Tibial nerve (tissue), 4 donors: Measurements from ENCODE around the gene DPEP2. TPM values are rescaled to one million over a fixed set of nuclear protein-coding genes. Genes with fewer than 3 reads are reported as not detected.
"Not testable (repeated sequence)": the region's sequence is repeated elsewhere in the genome, so short reads cannot be mapped to it uniquely, and the experiment has no call there.

Experiments used
- DNase-seq, 2 donors: peaks; one replicate each; pipeline ENCODE4 v3.0.0-alpha.2; 2019; ENCODE audit warnings: low spot score in 2 of 2
- H3K27ac ChIP-seq, 4 donors: fragments of 200-600 bp; sonication (generic) in 3 of 4; one replicate each; pipeline ENCODE4 v1.5.1; 2017 to 2019; ENCODE audit warnings: mild to moderate bottlenecking in 1 of 4
- H3K27me3 ChIP-seq, 2 donors: fragments of 200-600 bp; sonication (generic) in 1 of 2; one replicate each; pipeline versions ENCODE4 v1.5.1 to v1.6.0; 2017 to 2019
- H3K36me3 ChIP-seq, 3 donors: fragments of 200-600 bp; sonication (generic); one replicate each; pipeline ENCODE4 v1.5.1; 2018 to 2019
- H3K4me1 ChIP-seq, 4 donors: fragments of 200-600 bp; sonication (generic) in 3 of 4; one replicate each; pipeline ENCODE4 v1.5.1; 2017 to 2019
- H3K4me3 ChIP-seq, 4 donors: fragments of 200-600 bp; sonication (generic) in 3 of 4; one replicate each; pipeline ENCODE4 v1.5.1; 2017 to 2019; ENCODE audit warnings: mild to moderate bottlenecking in 1 of 4, moderate library complexity in 1 of 4
- H3K9me3 ChIP-seq, 4 donors: fragments of 200-600 bp; sonication (generic) in 3 of 4; one replicate each; pipeline ENCODE4 v1.5.1; 2017 to 2019
- CTCF ChIP-seq, 5 experiments: fragments of 200-600 bp in 3 of 5; fragments of 450-650 bp in 2 of 5; sonication (generic) in 3 of 5; IDR thresholded peaks; one replicate each; pipeline ENCODE4 v1.5.1; 2016 to 2019; ENCODE audit warnings: antibody characterized with exemption in 5 of 5, mild to moderate bottlenecking in 3 of 5, moderate library complexity in 2 of 5
- EP300 ChIP-seq, 2 donors: sonication (generic); formaldehyde crosslinking; IDR thresholded peaks; one replicate each; pipeline ENCODE4 v1.6.1; 2017; ENCODE audit warnings: antibody characterized with exemption in 2 of 2, mild to moderate bottlenecking in 1 of 2
- POLR2A ChIP-seq, 2 donors: fragments of 450-650 bp; IDR thresholded peaks; one replicate each; pipeline ENCODE4 v1.6.1; 2017; ENCODE audit warnings: antibody characterized with exemption in 2 of 2, mild to moderate bottlenecking in 2 of 2, moderate library complexity in 2 of 2
- WGBS, 2 donors: methylation state at CpG; one replicate each; pipeline ENCODE4 v1.1.5; 2018; 5-methylcytosine and 5-hydroxymethylcytosine counted together
- total RNA-seq, 4 donors: library from RNA; depleted of rRNA; stranded (reverse); fragments of >200 nt; gene quantifications; one replicate each; pipeline ENCODE4 v1.1.0, GENCODE V29; 2016

Gene DPEP2
- total RNA-seq, 4 donors from 2014 or later = 1.0 to 12.6 (median 3.8) TPM

- H3K36me3 ChIP-seq = peaks cover 0 to 11% (median 0%) of the 10 kb centered on the region in 3 donors
- TF ChIP-seq CTCF (IDR thresholded peaks at IDR 0.05) (no peak), POLR2A (IDR thresholded peaks at IDR 0.05) (no peak), EP300 (IDR thresholded peaks at IDR 0.05) (no peak)
- peaks cover 0 to 26% (median 16%) of the 10 kb centered on the region in 4 donors for H3K4me1 ChIP-seq
- no peaks in the 10 kb centered on the region for H3K9me3 ChIP-seq
- no peak overlapping the region for H3K4me3 ChIP-seq
- DNase-seq = no peak
- H3K27ac ChIP-seq = no peak overlapping the region
- H3K27me3 ChIP-seq = no peaks in the 10 kb centered on the region
- 69 to 79% methylated on average over 8 of the region's 8 CpGs for WGBS, 2 donors
Observed at GRCh38 chr16:68019167-68019680, 19.9 kb upstream of the DPEP2 start.

GRCh38 chr16:68015681-68016080, 16.4 kb upstream of the DPEP2 start, which contains the start of gene DPEP2NB:
TSS of gene DPEP2NB (minus strand) at chr16:68015911. CDS start at chr16:68015770, 141 bp downstream.
- no peak within 1 kb of the TSS for H3K27ac ChIP-seq
- TF ChIP-seq CTCF (IDR thresholded peaks at IDR 0.05) (no peak), POLR2A (IDR thresholded peaks at IDR 0.05) (no peak), EP300 (IDR thresholded peaks at IDR 0.05) (no peak)
- no peak within 1 kb of the TSS for H3K4me3 ChIP-seq
- WGBS, 2 donors = 85 to 90% methylated on average over 5 of the region's 5 CpGs
- no peaks in the 10 kb centered on the region for H3K4me1 ChIP-seq
- H3K36me3 ChIP-seq = no peaks in the 10 kb centered on the region
- no peaks in the 10 kb centered on the region for H3K9me3 ChIP-seq
- H3K27me3 ChIP-seq = no peaks in the 10 kb centered on the region
- no peak for DNase-seq

DNA sequence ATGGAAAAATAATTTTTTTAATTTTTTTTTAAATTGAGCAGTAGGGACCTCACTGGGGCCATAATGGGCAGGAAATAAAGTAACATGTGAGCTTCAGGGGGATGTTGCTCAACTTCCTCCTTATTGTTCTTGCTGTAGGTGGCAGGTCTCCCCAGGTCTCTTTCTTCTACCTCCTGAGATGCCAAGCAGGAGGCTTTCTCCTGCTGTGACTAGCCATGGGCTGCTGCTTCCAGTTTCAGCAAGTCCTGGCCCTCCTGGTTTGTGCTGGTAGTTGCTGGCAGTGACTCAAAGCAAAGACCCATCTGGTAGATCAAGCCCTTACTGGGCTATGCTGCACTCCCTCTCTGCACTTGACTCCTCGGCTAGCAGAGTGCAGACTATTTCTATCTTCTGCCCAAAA, 14.2 kb upstream of the DPEP2 start:
- 69 to 86% methylated on average over 1 of the region's 1 CpG for WGBS, 2 donors
- Histone ChIP-seq H3K27ac (no peak overlapping the region), H3K4me1 (no peaks in the 10 kb centered on the region), H3K9me3 (no peaks in the 10 kb centered on the region), H3K27me3 (no peaks in the 10 kb centered on the region), H3K36me3 (no peaks in the 10 kb centered on the region), H3K4me3 (no peak overlapping the region)
- DNase-seq = no peak
- TF ChIP-seq EP300 (IDR thresholded peaks at IDR 0.05) (peak in 1 of 2 donors; percentile 37), POLR2A (IDR thresholded peaks at IDR 0.05) (no peak)

GRCh38 chr16:68009872-68010271, 10.6 kb upstream of the DPEP2 start:
- not testable (repeated sequence) for H3K36me3 ChIP-seq, H3K27me3 ChIP-seq, H3K27ac ChIP-seq, H3K4me3 ChIP-seq, DNase-seq, H3K4me1 ChIP-seq, H3K9me3 ChIP-seq
- WGBS, 2 donors = 85 to 89% methylated on average over 4 of the region's 4 CpGs

GRCh38 chr16:68009157-68009735, 10.0 kb upstream of the DPEP2 start:
- DNase-seq = no peak
- TF ChIP-seq POLR2A (IDR thresholded peaks at IDR 0.05) = no peak
- no peak for TF ChIP-seq EP300 (IDR thresholded peaks at IDR 0.05)
- no peak for TF ChIP-seq CTCF (IDR thresholded peaks at IDR 0.05)
- H3K27me3 ChIP-seq = no peaks in the 10 kb centered on the region
- H3K4me1 ChIP-seq = peaks cover 0 to 10% (median 0%) of the 10 kb centered on the region in 4 donors
- no peak overlapping the region for H3K4me3 ChIP-seq
- WGBS, 2 donors = 56 to 61% methylated on average over 9 of the region's 9 CpGs
- no peaks in the 10 kb centered on the region for H3K9me3 ChIP-seq
- no peaks in the 10 kb centered on the region for H3K36me3 ChIP-seq
- H3K27ac ChIP-seq = no peak overlapping the region

- H3K27ac ChIP-seq = peak overlapping the region in 3 of 4 donors; percentile 70 to 74 (median 73)
- WGBS, 2 donors = 37 to 48% methylated on average over 6 of the region's 6 CpGs
Observed at GRCh38 chr16:68005786-68006286, 6.6 kb upstream of the DPEP2 start.

More at GRCh38 chr16:68005786-68006286, 6.6 kb upstream of the DPEP2 start:
- peak in 1 of 2 donors; percentile 32 for DNase-seq
- no peaks in the 10 kb centered on the region for H3K27me3 ChIP-seq
- peaks cover 0 to 10% (median 0%) of the 10 kb centered on the region in 4 donors for H3K4me1 ChIP-seq
- H3K36me3 ChIP-seq = no peaks in the 10 kb centered on the region
- TF ChIP-seq EP300 (IDR thresholded peaks at IDR 0.05) = peak in 1 of 2 donors; percentile 43
- no peak for TF ChIP-seq POLR2A (IDR thresholded peaks at IDR 0.05)
- no peaks in the 10 kb centered on the region for H3K9me3 ChIP-seq
- no peak overlapping the region for H3K4me3 ChIP-seq
